A549 (cell line): ENCODE data around the gene PTPRH. TPM values are rescaled to one million over a fixed set of nuclear protein-coding genes. Genes with fewer than 3 reads are reported as not detected.

Experiments used
- ATAC-seq, 2 experiments: fragments of 200-7000 bp in 1 of 2; fragments of >200 bp in 1 of 2; cut with Nextera tagmentation in 1 of 2; cut with Tn5 transposase in 1 of 2; 3 replicates each; pipeline versions ENCODE4 v1.8.0 to v1.9.1; 2018 to 2020; ENCODE audit warnings: mild to moderate bottlenecking in 1 of 2, moderate library complexity in 1 of 2
- CTCF ChIA-PET: fragments of 300-600 bp; sonication (Branson Sonifier 250); formaldehyde crosslinking; extraction: SDS; loops from one replicate; lab custom pipeline; 2021; ENCODE audit warnings: antibody characterized with exemption, inconsistent platforms; lab: Yijun Ruan, JAX
- POLR2A ChIA-PET: fragments of 350-600 bp; formaldehyde crosslinking; extraction: SDS; loops from one replicate; lab custom pipeline; 2021; ENCODE audit warnings: antibody characterized with exemption, inconsistent platforms; lab: Yijun Ruan, JAX
- DNase-seq, 2 experiments: peaks; one replicate each; pipeline versions ENCODE4 v3.0.0 to v3.0.0-alpha.2; 2011 to 2016; ENCODE audit warnings: low read depth in 1 of 2, low spot score in 1 of 2
- FAIRE-seq: peaks from 2 replicates; lab custom pipeline; 2011; peaks lifted over from hg19 to GRCh38; lab: Jason Lieb, UNC
- H3K27ac ChIP-seq, 2 experiments: fragments of >200 bp; sonication (Bioruptor Twin); formaldehyde crosslinking; 3 replicates each; pipeline ENCODE4 v1.5.1; 2016 to 2017
- H3K4me1 ChIP-seq: fragments of >200 bp; sonication (Bioruptor Twin); formaldehyde crosslinking; 3 replicates; pipeline ENCODE4 v1.6.1; 2016
- H3K4me2 ChIP-seq: fragments of >200 bp; sonication (Bioruptor Twin); formaldehyde crosslinking; 3 replicates; pipeline ENCODE4 v1.6.1; 2016
- H3K4me3 ChIP-seq: fragments of >200 bp; sonication (Bioruptor Twin); formaldehyde crosslinking; 3 replicates; pipeline ENCODE4 v1.5.1; 2016
- H3K9me3 ChIP-seq: fragments of >200 bp; sonication (Bioruptor Twin); formaldehyde crosslinking; 3 replicates; pipeline ENCODE4 v1.6.1; 2016
- CHD2 ChIP-seq: fragments of 150-350 bp; IDR thresholded peaks from 2 replicates; pipeline ENCODE4 v1.6.1; 2014; ENCODE audit warnings: low read length; ENCODE audit not compliant: partially characterized antibody
- CHD4 ChIP-seq: fragments of 200-600 bp; sonication (generic); IDR thresholded peaks from 2 replicates; pipeline ENCODE4 v1.6.1; 2016; ENCODE audit warnings: antibody characterized with exemption, mild to moderate bottlenecking, borderline replicate concordance
- CTCF ChIP-seq: fragments of >200 bp; sonication (Bioruptor Twin); formaldehyde crosslinking; IDR thresholded peaks from 3 replicates; pipeline ENCODE4 v1.5.1; 2016
- EP300 ChIP-seq, 2 experiments: fragments of >200 bp; sonication (Bioruptor Twin); formaldehyde crosslinking; IDR thresholded peaks; 2 replicates in 1 of 2; 3 replicates in 1 of 2; pipeline ENCODE4 v1.6.1; 2016 to 2017
- HOXB5 ChIP-seq: fragments of 250-450 bp; sonication (Bioruptor Pico); IDR thresholded peaks from 2 replicates; pipeline ENCODE4 v1.5.0; 2020; ENCODE audit warnings: mild to moderate bottlenecking, moderate library complexity
- JUN ChIP-seq, 2 experiments: fragments of >200 bp; sonication (Bioruptor Twin); formaldehyde crosslinking; IDR thresholded peaks; 2 replicates in 1 of 2; 3 replicates in 1 of 2; pipeline ENCODE4 v1.6.1; 2016 to 2017
- KDM1A ChIP-seq: fragments of 200-600 bp; sonication (generic); IDR thresholded peaks from 2 replicates; pipeline ENCODE4 v1.6.1; 2016; ENCODE audit warnings: low read depth, mild to moderate bottlenecking
- MAZ ChIP-seq: fragments of 150-350 bp; IDR thresholded peaks from 2 replicates; pipeline ENCODE4 v1.6.1; 2014; ENCODE audit warnings: antibody characterized with exemption, low read depth, low read length, borderline replicate concordance
- PBX3 ChIP-seq: IDR thresholded peaks from 2 replicates; pipeline ENCODE4 v1.6.1; 2012
- PHF8 ChIP-seq: fragments of 200-600 bp; sonication (generic); IDR thresholded peaks from 2 replicates; pipeline ENCODE4 v1.6.1; 2016; ENCODE audit warnings: low read depth, mild to moderate bottlenecking, antibody characterized with exemption, moderate library complexity, borderline replicate concordance
- POLR2A ChIP-seq: IDR thresholded peaks from 2 replicates; pipeline ENCODE4 v1.6.1; 2012; ENCODE audit warnings: mild to moderate bottlenecking, low read length
- RCOR1 ChIP-seq: fragments of 150-350 bp; IDR thresholded peaks from 2 replicates; pipeline ENCODE4 v1.6.1; 2014; ENCODE audit warnings: antibody characterized with exemption, low read length, low read depth
- USF2 ChIP-seq: fragments of 450-650 bp; IDR thresholded peaks from 2 replicates; pipeline ENCODE4 v1.6.1; 2014; ENCODE audit warnings: antibody characterized with exemption
- ZC3H11A ChIP-seq: fragments of 450-650 bp; IDR thresholded peaks from 2 replicates; pipeline ENCODE4 v1.6.1; 2014; ENCODE audit warnings: antibody characterized with exemption, mild to moderate bottlenecking
- WGBS: methylation state at CpG from one replicate; pipeline ENCODE4 v1.1.6; 2017; ENCODE audit errors: missing lambda C conversion rate; 5-methylcytosine and 5-hydroxymethylcytosine counted together
- polyA plus RNA-seq, 4 experiments: library from polyadenylated mRNA; depleted of rRNA in 3 of 4; stranded (reverse); fragments of >200 nt; fragmentation: RNase III in 1 of 4; extraction: RNeasy Plus Mini Kit Qiagen cat#74134 plus additional on column Dnase treatment in 1 of 4; gene quantifications; 2 replicates in 3 of 4; 3 replicates in 1 of 4; pipeline ENCODE4 v1.2.3, GENCODE V29; 2011 to 2017
- TF ChIP-seq, protein P1 (sequence below): fragments of 250-450 bp; sonication (Bioruptor Pico); IDR thresholded peaks from 2 replicates; pipeline ENCODE4 v1.5.0; 2021; ENCODE audit warnings: mild to moderate bottlenecking, moderate library complexity, borderline replicate concordance
- TF ChIP-seq, protein P2 (sequence below): IDR thresholded peaks from 2 replicates; pipeline ENCODE4 v1.6.1; 2012

The PTPRH gene
- polyA plus RNA-seq, 2 of the 4 experiments (the other 2 are of a cell fraction), result 1.6 to 4.2 TPM

- Histone ChIP-seq H3K4me3 (no peak overlapping the region), H3K27ac (no peak overlapping the region), H3K4me1 (peaks cover 18% of the 10 kb centered on the region; the same call in 2 of the 3 replicates), H3K4me2 (no peak overlapping the region), H3K9me3 (no peaks in the 10 kb centered on the region)
- POLR2A ChIA-PET, result interaction anchor here (0.6 to 1.2 kb wide), 2 partner anchors 11 to 305 kb away, joined by 3 read pairs; no protein-coding TSS in a partner anchor
- TF ChIP-seq EP300 (IDR thresholded peaks at IDR 0.05) (no peak), POLR2A (no peak), ZC3H11A (no peak)
- TF ChIP-seq, protein P1, sequence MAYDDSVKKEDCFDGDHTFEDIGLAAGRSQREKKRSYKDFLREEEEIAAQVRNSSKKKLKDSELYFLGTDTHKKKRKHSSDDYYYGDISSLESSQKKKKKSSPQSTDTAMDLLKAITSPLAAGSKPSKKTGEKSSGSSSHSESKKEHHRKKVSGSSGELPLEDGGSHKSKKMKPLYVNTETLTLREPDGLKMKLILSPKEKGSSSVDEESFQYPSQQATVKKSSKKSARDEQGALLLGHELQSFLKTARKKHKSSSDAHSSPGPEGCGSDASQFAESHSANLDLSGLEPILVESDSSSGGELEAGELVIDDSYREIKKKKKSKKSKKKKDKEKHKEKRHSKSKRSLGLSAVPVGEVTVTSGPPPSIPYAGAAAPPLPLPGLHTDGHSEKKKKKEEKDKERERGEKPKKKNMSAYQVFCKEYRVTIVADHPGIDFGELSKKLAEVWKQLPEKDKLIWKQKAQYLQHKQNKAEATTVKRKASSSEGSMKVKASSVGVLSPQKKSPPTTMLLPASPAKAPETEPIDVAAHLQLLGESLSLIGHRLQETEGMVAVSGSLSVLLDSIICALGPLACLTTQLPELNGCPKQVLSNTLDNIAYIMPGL (CRISPR knock-in tag), result no peak
- WGBS, result 93% methylated on average over 20 of the region's 23 CpGs
- FAIRE-seq, result no peak
- ATAC-seq, result no peak
- no peak for DNase-seq
- CTCF ChIA-PET, result interaction anchor here (1.3 to 3.2 kb wide), 6 partner anchors 11 to 173 kb away, joined by 3 to 14 read pairs (median 6); no protein-coding TSS in a partner anchor
Observed at GRCh38 chr19:55245236-55245904, 36.1 kb upstream of the PTPRH start.

GRCh38 chr19:55244004-55244680 lies 34.8 kb upstream of the PTPRH start:
- FAIRE-seq (no peak), DNase-seq (no peak), ATAC-seq (no peak)
- Histone ChIP-seq H3K27ac (no peak overlapping the region), H3K4me2 (no peak overlapping the region), H3K4me1 (peaks cover 18% of the 10 kb centered on the region; the same call in 2 of the 3 replicates), H3K4me3 (no peak overlapping the region), H3K9me3 (no peaks in the 10 kb centered on the region)
- TF ChIP-seq PHF8 (no peak), CHD4 (no peak), USF2 (no peak), HOXB5 (CRISPR knock-in tag) (no peak), PBX3 (no peak), CTCF (no peak), EP300 (IDR thresholded peaks at IDR 0.05) (no peak), CHD2 (no peak), RCOR1 (no peak), JUN (IDR thresholded peaks at IDR 0.05) (no peak), MAZ (no peak), POLR2A (no peak), KDM1A (no peak)
- TF ChIP-seq, protein P2, sequence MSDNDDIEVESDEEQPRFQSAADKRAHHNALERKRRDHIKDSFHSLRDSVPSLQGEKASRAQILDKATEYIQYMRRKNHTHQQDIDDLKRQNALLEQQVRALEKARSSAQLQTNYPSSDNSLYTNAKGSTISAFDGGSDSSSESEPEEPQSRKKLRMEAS, result no peak
- TF ChIP-seq, protein P1 (CRISPR knock-in tag), result no peak
- CTCF ChIA-PET, result interaction anchor here (0.8 to 3.2 kb wide), 8 partner anchors 11 to 174 kb away, joined by 3 to 14 read pairs (median 5); no protein-coding TSS in a partner anchor
- POLR2A ChIA-PET, result no interaction called here
- WGBS, result 83% methylated on average over 12 of the region's 12 CpGs
